GM23338 (cell line): ENCODE data around the gene TEX36. TPM values are rescaled to one million over a fixed set of nuclear protein-coding genes. Genes with fewer than 3 reads are reported as not detected.

Source experiments
- ATAC-seq: fragments of 200-7000 bp; cut with Tn5 transposase; 3 replicates; pipeline ENCODE4 v1.9.1; 2020
- DNase-seq: peaks from one replicate; pipeline ENCODE4 v3.0.0-alpha.2; 2015; ENCODE audit warnings: low spot score
- H2AFZ ChIP-seq: fragments of 200-600 bp; sonication (generic); 2 replicates; pipeline ENCODE4 v1.8.0; 2016; ENCODE audit warnings: antibody characterized with exemption, mild to moderate bottlenecking, moderate library complexity
- H3F3A ChIP-seq: fragments of 200-600 bp; sonication (generic); replicated peaks from 2 replicates; pipeline ENCODE4 v1.8.0; 2017; ENCODE audit warnings: antibody characterized with exemption, mixed run types, low read depth
- H3K27ac ChIP-seq: fragments of 200-600 bp; sonication (generic); 2 replicates; pipeline ENCODE4 v1.6.1; 2016; ENCODE audit warnings: low read depth
- H3K27me3 ChIP-seq: fragments of 200-600 bp; sonication (generic); 2 replicates; pipeline ENCODE4 v1.8.0; 2016; ENCODE audit warnings: mild to moderate bottlenecking, mixed run types, moderate library complexity; ENCODE audit not compliant: insufficient read depth
- H3K36me3 ChIP-seq: fragments of 200-600 bp; sonication (generic); 2 replicates; pipeline ENCODE4 v1.8.0; 2016; ENCODE audit warnings: mild to moderate bottlenecking; ENCODE audit not compliant: insufficient read depth
- H3K4me1 ChIP-seq: fragments of 200-600 bp; sonication (generic); 2 replicates; pipeline ENCODE4 v1.8.0; 2016; ENCODE audit warnings: mild to moderate bottlenecking, moderate library complexity; ENCODE audit not compliant: insufficient read depth
- H3K4me2 ChIP-seq: fragments of 200-600 bp; sonication (generic); 2 replicates; pipeline ENCODE4 v1.7.1; 2017; ENCODE audit warnings: mixed run types
- H3K4me3 ChIP-seq: fragments of 200-600 bp; sonication (generic); 2 replicates; pipeline ENCODE4 v1.6.1; 2016; ENCODE audit warnings: mixed run types
- H3K79me2 ChIP-seq: fragments of 200-600 bp; sonication (generic); replicated peaks from 2 replicates; pipeline ENCODE4 v1.8.0; 2017; ENCODE audit warnings: mild to moderate bottlenecking; ENCODE audit not compliant: insufficient read depth
- H3K9me2 ChIP-seq: fragments of 200-600 bp; sonication (generic); 2 replicates; pipeline ENCODE4 v1.8.0; 2017; ENCODE audit not compliant: insufficient read depth
- H4K20me1 ChIP-seq: fragments of 200-600 bp; sonication (generic); replicated peaks from 2 replicates; pipeline ENCODE4 v1.8.0; 2017; ENCODE audit warnings: mild to moderate bottlenecking; ENCODE audit not compliant: insufficient read depth
- H3K27ac Mint-ChIP-seq: 2 replicates; pipeline ENCODE4 v1.8.0; 2020; ENCODE audit warnings: inconsistent platforms, mild to moderate bottlenecking, moderate library complexity, mixed read lengths
- H3K27me3 Mint-ChIP-seq: 3 replicates; pipeline ENCODE4 v1.8.0; 2022; ENCODE audit warnings: low read depth, mild to moderate bottlenecking, moderate library complexity, mixed read lengths, inconsistent platforms; ENCODE audit not compliant: insufficient read depth, poor library complexity
- H3K36me3 Mint-ChIP-seq: 3 replicates; pipeline ENCODE4 v1.8.0; 2021; ENCODE audit warnings: low read depth, mild to moderate bottlenecking, inconsistent platforms, moderate library complexity, mixed read lengths
- H3K4me1 Mint-ChIP-seq: 3 replicates; pipeline ENCODE4 v1.8.0; 2020; ENCODE audit warnings: mild to moderate bottlenecking, inconsistent platforms, mixed read lengths
- H3K4me3 Mint-ChIP-seq: 3 replicates; pipeline ENCODE4 v1.8.0; 2021; ENCODE audit warnings: moderate library complexity, mild to moderate bottlenecking, inconsistent platforms, mixed read lengths
- H3K9me3 Mint-ChIP-seq: 3 replicates; pipeline ENCODE4 v1.8.0; 2020; ENCODE audit warnings: moderate library complexity, mild to moderate bottlenecking, inconsistent platforms, mixed read lengths
- CREB1 ChIP-seq: fragments of 250-450 bp; sonication (Bioruptor Pico); IDR thresholded peaks from 2 replicates; pipeline ENCODE4 v1.5.0; 2020; ENCODE audit warnings: low read depth, mild to moderate bottlenecking, moderate library complexity
- EZH2 ChIP-seq: fragments of 200-600 bp; sonication (generic); IDR thresholded peaks from one replicate; pipeline ENCODE4 v1.8.0; 2017; ENCODE audit warnings: antibody characterized with exemption, mild to moderate bottlenecking, low read depth; ENCODE audit not compliant: unreplicated experiment
- JUNB ChIP-seq: IDR thresholded peaks from one replicate; pipeline ENCODE4 v1.6.1; 2016; ENCODE audit warnings: antibody characterized with exemption; ENCODE audit not compliant: unreplicated experiment
- STAT1 ChIP-seq: IDR thresholded peaks from one replicate; pipeline ENCODE4 v1.6.1; 2016; ENCODE audit warnings: antibody characterized with exemption; ENCODE audit not compliant: unreplicated experiment
- ZNF114 ChIP-seq: fragments of 250-450 bp; sonication (Bioruptor Pico); IDR thresholded peaks from 2 replicates; pipeline ENCODE4 v1.5.0; 2020; ENCODE audit warnings: mild to moderate bottlenecking, moderate library complexity
- polyA plus RNA-seq: library from polyadenylated mRNA; unstranded; fragments of >200 nt; fragmentation: Nextera tagmentation; extraction: Ambion mirVana; gene quantifications from 2 replicates; pipeline ENCODE4 v1.2.1, GENCODE V29; 2016
- total RNA-seq: library from RNA; depleted of rRNA; stranded (reverse); fragments of >200 nt; shearing (Covaris generic); gene quantifications from 2 replicates; pipeline ENCODE4 v1.2.3, GENCODE V29; 2014
- TF ChIP-seq, protein P1 (sequence below): IDR thresholded peaks from one replicate; pipeline ENCODE4 v1.6.1; 2018; ENCODE audit warnings: antibody characterized with exemption; ENCODE audit not compliant: unreplicated experiment
- TF ChIP-seq, protein P2 (sequence below), 2 experiments: fragments of 200-600 bp in 1 of 2; sonication (generic) in 1 of 2; conservative IDR thresholded peaks; 2 replicates each; pipeline versions ENCODE4 v1.5.1 to v1.6.1; 2016 to 2017; ENCODE audit warnings: antibody characterized with exemption in 2 of 2, low read depth in 2 of 2, mild to moderate bottlenecking in 2 of 2, moderate library complexity in 1 of 2
- TF ChIP-seq, protein P3 (sequence below): IDR thresholded peaks from 2 replicates; pipeline ENCODE4 v1.6.1; 2016; ENCODE audit warnings: antibody characterized with exemption
- TF ChIP-seq, protein P4 (sequence below): fragments of 250-450 bp; sonication (Bioruptor Pico); IDR thresholded peaks from 2 replicates; pipeline ENCODE4 v1.5.0; 2020; ENCODE audit warnings: mild to moderate bottlenecking, moderate library complexity

The TEX36 gene
- total and polyA plus RNA-seq, 2 experiments from 2014 or later = not detected

DNA sequence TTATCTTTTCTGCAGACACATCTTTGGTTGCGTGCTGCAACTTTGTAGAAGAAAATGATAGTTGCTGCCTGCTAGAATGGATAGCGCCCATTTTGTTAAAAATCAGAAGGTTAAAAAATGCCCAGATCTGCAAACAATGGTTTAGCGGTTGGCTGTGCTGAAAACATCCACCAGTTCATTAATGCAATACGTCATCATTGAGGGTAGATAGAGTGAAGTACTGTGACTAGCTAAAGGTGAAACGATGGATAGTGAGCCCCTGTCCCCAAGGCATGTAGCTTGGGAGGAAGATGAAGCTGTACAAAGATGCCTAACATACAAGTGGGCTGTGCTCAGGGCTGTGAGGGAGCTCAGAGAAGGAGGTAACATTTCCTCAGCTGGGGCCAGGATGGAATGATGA lies 48.4 kb downstream of the TEX36 start:
- Histone ChIP-seq H3K27ac (no peak overlapping the region), H3K4me2 (no peak overlapping the region), H3K4me1 (no peaks in the 10 kb centered on the region), H4K20me1 (no peaks in the 10 kb centered on the region), H3F3A (no peaks in the 10 kb centered on the region), H3K9me2 (no peaks in the 10 kb centered on the region), H3K36me3 (no peaks in the 10 kb centered on the region), H2AFZ (no peak overlapping the region), H3K4me3 (no peak overlapping the region), H3K27me3 (no peaks in the 10 kb centered on the region), H3K79me2 (no peaks in the 10 kb centered on the region)
- Mint-ChIP-seq H3K4me3 (no peak overlapping the region), H3K36me3 (no peaks in the 10 kb centered on the region), H3K4me1 (peaks cover 14% of the 10 kb centered on the region), H3K27me3 (peaks cover 8% of the 10 kb centered on the region), H3K9me3 (no peaks in the 10 kb centered on the region), H3K27ac (no peak overlapping the region)
- TF ChIP-seq STAT1 (no peak), JUNB (no peak), EZH2 (no peak), ZNF114 (CRISPR knock-in tag) (no peak), CREB1 (CRISPR knock-in tag) (no peak)
- TF ChIP-seq, protein P1, sequence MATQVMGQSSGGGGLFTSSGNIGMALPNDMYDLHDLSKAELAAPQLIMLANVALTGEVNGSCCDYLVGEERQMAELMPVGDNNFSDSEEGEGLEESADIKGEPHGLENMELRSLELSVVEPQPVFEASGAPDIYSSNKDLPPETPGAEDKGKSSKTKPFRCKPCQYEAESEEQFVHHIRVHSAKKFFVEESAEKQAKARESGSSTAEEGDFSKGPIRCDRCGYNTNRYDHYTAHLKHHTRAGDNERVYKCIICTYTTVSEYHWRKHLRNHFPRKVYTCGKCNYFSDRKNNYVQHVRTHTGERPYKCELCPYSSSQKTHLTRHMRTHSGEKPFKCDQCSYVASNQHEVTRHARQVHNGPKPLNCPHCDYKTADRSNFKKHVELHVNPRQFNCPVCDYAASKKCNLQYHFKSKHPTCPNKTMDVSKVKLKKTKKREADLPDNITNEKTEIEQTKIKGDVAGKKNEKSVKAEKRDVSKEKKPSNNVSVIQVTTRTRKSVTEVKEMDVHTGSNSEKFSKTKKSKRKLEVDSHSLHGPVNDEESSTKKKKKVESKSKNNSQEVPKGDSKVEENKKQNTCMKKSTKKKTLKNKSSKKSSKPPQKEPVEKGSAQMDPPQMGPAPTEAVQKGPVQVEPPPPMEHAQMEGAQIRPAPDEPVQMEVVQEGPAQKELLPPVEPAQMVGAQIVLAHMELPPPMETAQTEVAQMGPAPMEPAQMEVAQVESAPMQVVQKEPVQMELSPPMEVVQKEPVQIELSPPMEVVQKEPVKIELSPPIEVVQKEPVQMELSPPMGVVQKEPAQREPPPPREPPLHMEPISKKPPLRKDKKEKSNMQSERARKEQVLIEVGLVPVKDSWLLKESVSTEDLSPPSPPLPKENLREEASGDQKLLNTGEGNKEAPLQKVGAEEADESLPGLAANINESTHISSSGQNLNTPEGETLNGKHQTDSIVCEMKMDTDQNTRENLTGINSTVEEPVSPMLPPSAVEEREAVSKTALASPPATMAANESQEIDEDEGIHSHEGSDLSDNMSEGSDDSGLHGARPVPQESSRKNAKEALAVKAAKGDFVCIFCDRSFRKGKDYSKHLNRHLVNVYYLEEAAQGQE = no peak
- TF ChIP-seq, protein P2, sequence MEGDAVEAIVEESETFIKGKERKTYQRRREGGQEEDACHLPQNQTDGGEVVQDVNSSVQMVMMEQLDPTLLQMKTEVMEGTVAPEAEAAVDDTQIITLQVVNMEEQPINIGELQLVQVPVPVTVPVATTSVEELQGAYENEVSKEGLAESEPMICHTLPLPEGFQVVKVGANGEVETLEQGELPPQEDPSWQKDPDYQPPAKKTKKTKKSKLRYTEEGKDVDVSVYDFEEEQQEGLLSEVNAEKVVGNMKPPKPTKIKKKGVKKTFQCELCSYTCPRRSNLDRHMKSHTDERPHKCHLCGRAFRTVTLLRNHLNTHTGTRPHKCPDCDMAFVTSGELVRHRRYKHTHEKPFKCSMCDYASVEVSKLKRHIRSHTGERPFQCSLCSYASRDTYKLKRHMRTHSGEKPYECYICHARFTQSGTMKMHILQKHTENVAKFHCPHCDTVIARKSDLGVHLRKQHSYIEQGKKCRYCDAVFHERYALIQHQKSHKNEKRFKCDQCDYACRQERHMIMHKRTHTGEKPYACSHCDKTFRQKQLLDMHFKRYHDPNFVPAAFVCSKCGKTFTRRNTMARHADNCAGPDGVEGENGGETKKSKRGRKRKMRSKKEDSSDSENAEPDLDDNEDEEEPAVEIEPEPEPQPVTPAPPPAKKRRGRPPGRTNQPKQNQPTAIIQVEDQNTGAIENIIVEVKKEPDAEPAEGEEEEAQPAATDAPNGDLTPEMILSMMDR (conservative IDR thresholded peaks at IDR 0.05; ENCODE audit: low read depth in 2 of 2) = no peak
- TF ChIP-seq, protein P3, sequence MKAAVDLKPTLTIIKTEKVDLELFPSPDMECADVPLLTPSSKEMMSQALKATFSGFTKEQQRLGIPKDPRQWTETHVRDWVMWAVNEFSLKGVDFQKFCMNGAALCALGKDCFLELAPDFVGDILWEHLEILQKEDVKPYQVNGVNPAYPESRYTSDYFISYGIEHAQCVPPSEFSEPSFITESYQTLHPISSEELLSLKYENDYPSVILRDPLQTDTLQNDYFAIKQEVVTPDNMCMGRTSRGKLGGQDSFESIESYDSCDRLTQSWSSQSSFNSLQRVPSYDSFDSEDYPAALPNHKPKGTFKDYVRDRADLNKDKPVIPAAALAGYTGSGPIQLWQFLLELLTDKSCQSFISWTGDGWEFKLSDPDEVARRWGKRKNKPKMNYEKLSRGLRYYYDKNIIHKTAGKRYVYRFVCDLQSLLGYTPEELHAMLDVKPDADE = no peak
- TF ChIP-seq, protein P4, sequence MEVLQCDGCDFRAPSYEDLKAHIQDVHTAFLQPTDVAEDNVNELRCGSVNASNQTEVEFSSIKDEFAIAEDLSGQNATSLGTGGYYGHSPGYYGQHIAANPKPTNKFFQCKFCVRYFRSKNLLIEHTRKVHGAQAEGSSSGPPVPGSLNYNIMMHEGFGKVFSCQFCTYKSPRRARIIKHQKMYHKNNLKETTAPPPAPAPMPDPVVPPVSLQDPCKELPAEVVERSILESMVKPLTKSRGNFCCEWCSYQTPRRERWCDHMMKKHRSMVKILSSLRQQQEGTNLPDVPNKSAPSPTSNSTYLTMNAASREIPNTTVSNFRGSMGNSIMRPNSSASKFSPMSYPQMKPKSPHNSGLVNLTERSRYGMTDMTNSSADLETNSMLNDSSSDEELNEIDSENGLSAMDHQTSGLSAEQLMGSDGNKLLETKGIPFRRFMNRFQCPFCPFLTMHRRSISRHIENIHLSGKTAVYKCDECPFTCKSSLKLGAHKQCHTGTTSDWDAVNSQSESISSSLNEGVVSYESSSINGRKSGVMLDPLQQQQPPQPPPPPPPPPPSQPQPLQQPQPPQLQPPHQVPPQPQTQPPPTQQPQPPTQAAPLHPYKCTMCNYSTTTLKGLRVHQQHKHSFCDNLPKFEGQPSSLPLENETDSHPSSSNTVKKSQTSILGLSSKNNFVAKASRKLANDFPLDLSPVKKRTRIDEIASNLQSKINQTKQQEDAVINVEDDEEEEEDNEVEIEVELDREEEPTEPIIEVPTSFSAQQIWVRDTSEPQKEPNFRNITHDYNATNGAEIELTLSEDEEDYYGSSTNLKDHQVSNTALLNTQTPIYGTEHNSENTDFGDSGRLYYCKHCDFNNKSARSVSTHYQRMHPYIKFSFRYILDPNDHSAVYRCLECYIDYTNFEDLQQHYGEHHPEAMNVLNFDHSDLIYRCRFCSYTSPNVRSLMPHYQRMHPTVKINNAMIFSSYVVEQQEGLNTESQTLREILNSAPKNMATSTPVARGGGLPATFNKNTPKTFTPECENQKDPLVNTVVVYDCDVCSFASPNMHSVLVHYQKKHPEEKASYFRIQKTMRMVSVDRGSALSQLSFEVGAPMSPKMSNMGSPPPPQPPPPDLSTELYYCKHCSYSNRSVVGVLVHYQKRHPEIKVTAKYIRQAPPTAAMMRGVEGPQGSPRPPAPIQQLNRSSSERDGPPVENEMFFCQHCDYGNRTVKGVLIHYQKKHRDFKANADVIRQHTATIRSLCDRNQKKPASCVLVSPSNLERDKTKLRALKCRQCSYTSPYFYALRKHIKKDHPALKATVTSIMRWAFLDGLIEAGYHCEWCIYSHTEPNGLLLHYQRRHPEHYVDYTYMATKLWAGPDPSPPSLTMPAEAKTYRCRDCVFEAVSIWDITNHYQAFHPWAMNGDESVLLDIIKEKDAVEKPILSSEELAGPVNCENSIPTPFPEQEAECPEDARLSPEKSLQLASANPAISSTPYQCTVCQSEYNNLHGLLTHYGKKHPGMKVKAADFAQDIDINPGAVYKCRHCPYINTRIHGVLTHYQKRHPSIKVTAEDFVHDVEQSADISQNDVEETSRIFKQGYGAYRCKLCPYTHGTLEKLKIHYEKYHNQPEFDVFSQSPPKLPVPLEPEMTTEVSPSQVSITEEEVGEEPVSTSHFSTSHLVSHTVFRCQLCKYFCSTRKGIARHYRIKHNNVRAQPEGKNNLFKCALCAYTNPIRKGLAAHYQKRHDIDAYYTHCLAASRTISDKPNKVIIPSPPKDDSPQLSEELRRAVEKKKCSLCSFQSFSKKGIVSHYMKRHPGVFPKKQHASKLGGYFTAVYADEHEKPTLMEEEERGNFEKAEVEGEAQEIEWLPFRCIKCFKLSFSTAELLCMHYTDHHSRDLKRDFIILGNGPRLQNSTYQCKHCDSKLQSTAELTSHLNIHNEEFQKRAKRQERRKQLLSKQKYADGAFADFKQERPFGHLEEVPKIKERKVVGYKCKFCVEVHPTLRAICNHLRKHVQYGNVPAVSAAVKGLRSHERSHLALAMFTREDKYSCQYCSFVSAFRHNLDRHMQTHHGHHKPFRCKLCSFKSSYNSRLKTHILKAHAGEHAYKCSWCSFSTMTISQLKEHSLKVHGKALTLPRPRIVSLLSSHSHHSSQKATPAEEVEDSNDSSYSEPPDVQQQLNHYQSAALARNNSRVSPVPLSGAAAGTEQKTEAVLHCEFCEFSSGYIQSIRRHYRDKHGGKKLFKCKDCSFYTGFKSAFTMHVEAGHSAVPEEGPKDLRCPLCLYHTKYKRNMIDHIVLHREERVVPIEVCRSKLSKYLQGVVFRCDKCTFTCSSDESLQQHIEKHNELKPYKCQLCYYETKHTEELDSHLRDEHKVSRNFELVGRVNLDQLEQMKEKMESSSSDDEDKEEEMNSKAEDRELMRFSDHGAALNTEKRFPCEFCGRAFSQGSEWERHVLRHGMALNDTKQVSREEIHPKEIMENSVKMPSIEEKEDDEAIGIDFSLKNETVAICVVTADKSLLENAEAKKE (CRISPR knock-in tag) = no peak
- ATAC-seq (no peak), DNase-seq (no peak)
